Left lobe of liver (tissue), 2 donors: ENCODE results near the gene PDE4D. TPM values are rescaled to one million over a fixed set of nuclear protein-coding genes. Genes with fewer than 3 reads are reported as not detected.

ENCODE experiments used
- ATAC-seq: fragments of 200-7000 bp; cut with Tn5 transposase; one replicate; pipeline ENCODE4 v1.9.1; 2020; ENCODE audit warnings: mild to moderate bottlenecking, moderate library complexity
- DNase-seq: peaks from one replicate; pipeline ENCODE4 v3.0.0-alpha.2; 2020; ENCODE audit warnings: low spot score
- total RNA-seq: library from RNA; stranded (reverse); gene quantifications from one replicate; pipeline ENCODE4 v1.2.1, GENCODE V29; 2021
- donor health status: DM: no; HTN: no; CAD: no; lungs with moderate emphysema.
- donor health status: DM: no; HTN: yes; CAD: no.

The PDE4D gene
- total RNA-seq, 1 donor from 2014 or later, result 2.4 TPM

DNA sequence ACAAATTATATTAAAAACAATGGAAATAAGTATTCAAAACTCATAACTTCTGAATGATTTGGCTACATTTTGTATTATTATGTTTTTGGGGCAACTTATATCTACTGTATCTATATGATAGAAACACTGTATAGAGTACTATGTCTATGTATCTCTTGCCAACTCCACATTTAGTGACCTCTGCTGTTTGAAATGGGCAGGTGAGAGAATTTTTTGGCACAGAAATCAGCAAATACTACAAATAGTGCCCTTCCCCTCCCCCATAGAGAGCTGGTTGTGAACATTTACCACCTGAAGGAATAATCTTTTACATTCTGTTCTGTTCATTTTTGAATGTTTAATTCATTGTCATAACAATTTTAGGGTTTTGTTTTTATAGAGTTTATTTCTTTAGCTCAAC is 545.3 kb downstream of the PDE4D start:
- DNase-seq, result no peak
- peak; percentile 54 for ATAC-seq

DNA sequence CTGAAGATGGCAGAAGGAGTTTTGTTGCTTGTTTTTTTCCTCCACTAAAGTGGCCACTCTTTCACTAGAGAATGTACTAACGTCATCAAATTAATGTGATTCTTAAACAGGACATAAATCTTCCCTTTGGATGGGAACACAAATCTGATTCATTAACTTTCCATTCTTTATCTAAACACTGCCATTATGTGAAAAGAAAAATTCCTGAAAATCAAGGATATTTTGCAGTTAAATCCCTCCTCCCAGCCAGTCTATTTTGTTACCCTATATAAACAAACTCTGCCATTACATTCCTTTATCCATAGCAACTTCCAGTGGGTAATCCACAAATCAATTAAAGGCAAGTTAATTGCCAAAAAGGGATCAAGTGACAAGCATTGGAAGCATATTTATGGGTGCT is 546.5 kb downstream of the PDE4D start:
- no peak for DNase-seq
- no peak for ATAC-seq

DNA sequence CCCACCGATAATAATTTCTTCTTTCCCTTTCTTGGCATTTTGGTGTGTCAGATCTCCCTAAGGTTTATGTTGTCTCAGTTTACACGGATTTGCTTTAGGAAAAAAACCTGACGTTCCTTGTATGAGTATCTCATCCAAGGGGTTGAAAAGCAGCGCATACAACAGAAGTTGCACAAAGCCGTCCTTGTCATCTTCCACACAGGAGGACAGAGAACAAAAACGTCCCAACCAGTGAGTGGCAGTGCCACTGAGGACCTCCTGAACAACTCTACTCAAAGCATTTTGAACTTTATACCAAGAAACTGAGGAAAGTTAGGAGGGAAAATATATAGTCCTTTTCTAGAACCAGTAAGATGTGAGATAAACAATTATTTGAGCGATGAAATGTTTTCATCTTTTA is 547.0 kb downstream of the PDE4D start:
- no peak for DNase-seq
- ATAC-seq, result no peak

DNA sequence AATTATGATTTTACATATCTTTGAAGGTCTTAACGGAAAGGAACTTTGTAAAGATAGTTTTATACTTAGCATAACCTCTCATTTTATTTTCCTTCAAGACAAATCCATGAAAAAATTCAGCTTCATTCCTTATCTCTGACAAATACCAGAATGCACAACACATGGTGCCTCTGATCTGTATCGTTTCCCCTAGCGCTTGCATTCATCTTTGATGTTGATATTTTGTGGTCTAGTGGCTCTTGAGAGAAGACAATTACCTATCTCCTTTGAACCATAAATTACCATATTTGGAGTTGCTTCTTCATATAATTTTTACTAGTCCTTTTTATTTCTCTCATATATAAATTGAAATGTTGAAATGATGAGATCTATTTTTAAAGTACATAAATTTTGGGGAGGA is 551.3 kb downstream of the PDE4D start:
- no peak for DNase-seq
- ATAC-seq, result no peak

DNA sequence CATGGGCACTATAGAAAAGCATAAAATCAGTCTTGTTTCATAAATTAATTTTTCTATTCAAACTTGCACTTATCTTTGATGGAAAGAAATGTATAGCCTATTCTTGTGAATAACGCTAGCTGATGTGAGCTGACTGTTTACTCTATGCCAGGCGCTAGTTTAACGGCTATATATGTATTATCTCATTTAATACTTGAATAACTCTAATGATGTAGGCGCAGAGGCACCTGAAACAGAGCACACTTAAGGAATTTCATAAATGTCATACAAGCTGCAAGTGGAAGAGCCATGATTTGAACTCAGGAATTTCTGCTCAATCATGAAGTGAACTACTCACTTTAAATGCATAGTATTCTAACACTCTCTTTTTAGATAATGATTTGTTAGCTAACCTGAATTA is 551.8 kb downstream of the PDE4D start:
- ATAC-seq (no peak), DNase-seq (no peak)

DNA sequence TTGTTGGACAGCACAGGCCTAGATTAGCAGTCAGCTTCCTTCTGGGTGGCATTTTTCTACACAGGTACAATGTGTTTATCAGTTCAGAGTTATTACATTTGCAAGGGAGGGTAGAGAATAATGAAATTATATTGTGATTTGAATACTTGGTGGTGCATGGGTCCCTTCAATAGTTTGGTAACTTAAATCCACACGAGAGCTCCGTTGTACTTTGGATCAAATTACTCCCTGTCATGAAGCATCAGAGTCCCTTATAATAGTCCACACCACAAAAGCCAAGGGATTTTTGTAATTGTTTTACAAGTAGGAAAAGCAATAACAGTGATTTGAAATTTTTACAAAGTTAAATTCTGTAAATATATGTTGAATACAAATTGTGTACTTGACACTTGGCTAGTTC is 552.4 kb downstream of the PDE4D start:
- no peak for DNase-seq

DNA sequence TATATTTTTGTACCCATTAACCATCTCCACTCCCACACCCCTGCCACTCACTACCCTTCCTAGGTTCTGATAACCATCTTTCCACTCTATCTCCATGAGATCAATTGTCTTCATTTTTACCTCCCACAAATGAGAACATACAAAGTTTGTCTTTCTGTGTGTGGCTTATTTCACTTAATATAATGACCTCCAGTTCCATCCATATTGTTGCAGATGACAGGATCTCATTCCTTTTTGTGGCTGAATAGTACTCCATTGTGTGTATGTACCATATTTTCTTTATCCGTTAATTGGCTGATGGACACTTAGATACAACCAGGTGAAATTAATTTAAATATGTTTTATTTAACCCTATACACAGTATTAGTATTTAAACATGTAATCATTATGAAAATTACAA is 552.9 kb downstream of the PDE4D start:
- ATAC-seq, result no peak
- DNase-seq, result no peak

More for the DNA sequence above, 552.4 kb downstream of the PDE4D start:
- ATAC-seq, result no peak

DNA sequence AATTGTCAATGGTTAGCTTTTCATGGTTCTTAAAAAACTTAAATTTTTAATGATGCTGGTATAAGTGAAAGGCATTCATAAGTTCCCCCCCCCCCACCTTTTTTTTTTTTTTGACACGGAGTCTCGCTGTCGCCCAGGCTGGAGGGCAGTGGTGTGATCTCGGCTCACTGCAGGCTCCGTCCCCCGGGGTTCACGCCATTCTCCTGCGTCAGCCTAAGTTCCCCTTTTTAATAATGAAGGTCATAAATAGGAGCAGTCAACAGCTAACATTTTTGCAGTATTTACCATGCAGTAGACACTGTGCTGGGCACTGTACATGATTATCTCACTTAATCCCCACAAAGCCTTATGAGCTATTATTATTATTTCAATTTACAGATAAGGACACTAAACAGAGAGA is 556.3 kb downstream of the PDE4D start:
- DNase-seq (no peak), ATAC-seq (no peak)

DNA sequence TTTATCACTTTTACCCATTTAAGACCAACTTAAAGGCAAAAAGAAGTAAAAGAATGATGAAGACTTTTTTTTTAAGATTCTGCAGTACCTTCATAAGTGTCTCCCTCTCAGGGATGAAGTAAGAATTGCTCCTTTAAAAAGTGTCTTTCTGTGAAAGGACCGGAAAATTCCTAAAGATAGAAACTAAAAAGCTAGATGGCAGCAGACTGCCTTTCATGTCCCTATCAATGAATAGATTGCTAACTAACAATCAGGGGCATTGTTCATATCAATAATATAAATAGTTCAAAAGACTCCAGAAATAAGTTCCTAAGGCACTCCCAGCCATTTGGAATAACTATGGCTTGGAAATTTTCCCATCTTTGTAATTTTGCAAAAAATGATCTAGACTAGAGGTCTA is 558.0 kb downstream of the PDE4D start:
- ATAC-seq (no peak), DNase-seq (no peak)

DNA sequence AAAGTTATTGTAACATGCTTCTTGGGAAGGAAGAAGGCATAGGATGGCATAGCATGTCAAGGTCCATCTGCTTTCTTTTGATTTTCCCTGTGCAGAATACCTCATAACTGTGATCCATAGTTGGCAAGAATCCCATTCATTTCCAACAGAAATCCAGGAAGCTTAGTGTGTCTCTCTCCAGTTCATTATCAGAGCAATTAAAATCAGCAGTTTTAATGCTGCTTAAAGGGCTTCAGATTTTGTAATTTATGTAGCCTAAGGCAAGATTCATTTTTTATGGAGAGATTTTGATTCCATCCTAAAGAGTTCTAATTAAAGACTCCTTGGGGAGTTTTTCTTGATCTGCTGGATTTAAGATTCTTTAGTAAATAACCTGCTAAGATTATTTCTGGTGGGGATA is 560.1 kb downstream of the PDE4D start:
- no peak for ATAC-seq
- DNase-seq, result no peak

DNA sequence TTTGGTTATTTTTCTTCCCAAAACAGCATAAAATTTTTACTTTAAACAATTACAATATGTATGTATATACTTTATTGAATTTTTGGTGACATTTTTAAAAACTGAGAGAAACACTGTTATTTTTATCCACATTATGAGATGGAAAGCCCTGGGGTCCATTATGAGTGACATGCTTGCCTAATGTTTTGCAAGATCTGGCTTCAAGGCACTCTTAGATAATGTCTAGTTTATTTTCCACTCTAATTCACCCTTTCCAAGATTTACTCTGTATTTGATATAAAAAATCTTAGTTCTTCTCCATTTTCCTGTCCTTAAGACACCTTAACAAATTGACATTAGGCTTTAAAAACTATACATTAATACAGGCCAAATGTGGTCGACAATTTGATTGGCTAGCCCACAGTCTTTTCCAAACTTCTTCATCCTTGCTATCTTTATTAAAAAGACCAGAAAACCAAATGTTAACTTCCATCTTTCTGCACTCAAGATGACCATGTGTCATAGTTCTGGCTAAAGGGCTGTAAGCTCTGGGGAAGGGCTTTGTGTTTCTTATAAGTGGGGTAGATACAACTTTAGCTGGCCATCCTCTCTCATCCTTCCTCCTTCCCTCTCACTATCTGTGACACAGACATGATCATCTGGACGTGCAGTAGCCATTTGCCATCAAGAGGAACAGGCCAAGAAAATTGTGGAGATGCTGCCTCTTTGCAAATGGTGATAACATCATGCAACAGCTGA is 561.1 kb downstream of the PDE4D start:
- DNase-seq (no peak), ATAC-seq (no peak)

DNA sequence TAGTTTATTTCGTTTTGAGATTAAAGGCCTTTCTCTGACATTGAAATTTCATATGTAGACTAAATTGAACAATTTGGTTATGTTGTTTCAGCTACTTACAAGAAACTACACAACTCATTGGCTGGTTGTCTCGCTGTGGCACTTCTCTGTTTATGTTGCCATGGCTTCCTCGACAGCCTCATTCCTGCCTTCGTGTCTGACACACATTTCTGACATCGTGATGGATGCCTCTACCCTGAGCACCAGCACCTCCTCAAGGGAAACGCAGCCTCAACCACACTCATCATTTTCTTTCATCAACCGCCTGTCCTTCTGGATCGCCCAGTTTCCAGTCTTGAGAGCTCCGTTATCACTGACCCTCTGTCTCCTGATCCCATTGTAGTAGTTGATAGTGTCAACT is 562.8 kb downstream of the PDE4D start:
- DNase-seq, result no peak
- no peak for ATAC-seq

DNA sequence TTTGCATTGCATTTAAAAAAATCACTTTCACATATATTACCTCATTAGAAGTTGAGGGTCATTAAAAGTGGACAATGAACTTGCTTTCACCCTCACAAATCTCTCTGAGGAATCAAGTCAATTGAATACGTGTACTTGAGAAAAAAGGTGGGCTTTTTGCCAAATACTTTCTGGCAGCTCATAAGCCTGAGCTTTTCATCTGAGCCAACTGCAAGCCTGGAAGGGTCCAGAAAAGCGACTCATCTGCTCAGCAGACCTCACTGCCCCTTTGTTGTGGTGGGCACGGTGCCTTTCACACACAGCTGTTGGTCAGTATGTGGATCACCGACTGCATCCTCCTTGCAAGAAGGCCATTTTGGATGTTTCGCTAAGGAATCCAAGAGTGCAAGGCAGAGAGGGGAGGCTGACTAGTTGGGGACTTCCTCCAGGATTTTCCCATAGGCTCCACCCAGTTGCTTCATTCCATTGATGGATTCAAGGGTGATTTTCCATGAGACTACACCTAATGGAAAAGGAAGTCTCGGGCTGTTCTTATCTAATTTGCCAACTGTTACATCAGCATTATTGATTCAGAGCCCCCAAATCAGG is 564.7 kb downstream of the PDE4D start:
- no peak for ATAC-seq

DNA sequence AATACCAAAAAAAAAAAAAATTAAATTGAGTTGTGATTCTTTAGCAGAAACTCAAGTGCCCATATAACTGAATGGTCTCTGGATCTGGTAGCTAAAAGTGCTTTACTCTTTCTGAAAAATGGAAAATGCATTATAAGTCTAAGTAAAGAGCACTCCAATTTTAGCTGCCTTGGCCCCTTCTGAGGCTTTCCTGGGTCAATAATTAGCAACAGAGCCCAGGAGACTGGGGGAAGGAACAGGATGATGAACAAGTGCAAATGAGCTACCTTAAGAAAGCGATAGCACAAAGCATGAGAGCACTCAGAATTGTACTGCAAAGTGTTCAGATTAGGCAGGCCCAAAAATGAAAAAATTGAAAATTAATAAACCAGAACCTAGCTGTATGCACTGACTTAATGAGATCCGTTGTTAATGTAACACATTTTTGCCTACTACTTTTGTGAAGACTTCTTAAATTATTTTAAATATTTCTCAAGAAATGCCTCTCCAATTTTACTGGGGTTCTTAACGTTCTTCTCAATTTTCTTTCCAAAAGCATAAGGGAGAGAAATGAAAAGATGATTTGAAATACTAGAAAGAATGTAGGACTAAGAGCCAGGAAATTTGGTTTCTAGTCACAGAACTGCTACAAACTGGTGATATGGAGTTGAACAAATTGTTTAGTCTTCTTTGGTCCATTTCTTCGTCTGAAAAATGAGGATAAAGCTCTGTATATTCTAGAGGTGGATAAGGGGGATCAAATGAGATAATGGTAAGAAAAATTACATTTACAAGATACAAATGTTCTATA is 566.1 kb downstream of the PDE4D start:
- no peak for ATAC-seq

More for the DNA sequence above, 564.7 kb downstream of the PDE4D start:
- no peak for DNase-seq

DNA sequence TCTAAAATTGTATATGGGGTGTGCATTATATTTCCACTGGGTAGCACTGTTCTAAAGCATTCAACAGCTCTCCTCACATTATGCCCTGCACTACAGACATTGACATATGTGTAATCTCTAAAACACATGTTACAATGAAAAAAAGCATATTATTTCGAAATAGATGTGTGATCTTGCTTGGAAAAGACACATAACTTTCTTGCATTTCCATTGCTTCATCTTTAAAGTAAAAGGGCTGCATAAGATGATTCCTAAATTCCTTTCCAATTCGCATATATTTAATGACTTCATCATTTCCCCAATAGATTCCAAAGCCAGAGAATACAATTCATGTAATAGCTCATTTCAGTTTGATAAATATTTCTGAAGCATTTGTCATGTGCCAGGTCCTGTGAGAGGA is 566.9 kb downstream of the PDE4D start:
- ATAC-seq, result no peak

More for the DNA sequence above, 566.1 kb downstream of the PDE4D start:
- no peak for DNase-seq

DNA sequence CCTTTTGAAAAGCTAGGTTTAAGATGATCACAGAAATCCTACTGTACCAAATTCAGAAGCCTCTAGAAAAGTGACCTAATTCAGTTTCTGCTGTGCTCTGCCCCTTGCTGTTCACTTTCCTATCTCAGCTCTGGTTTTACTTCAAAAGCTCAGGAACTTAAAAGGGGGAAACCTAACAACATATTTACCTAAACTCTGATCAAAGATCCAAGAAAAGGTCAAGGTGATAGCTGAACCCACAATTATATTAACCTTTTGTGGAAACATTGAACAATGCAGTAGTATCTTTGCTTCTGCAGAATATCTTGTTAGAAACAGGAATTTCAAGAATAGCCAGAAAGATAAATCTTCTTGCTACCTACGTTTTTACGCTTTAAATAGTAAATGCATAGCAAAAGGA is 568.5 kb downstream of the PDE4D start:
- ATAC-seq, result no peak
- DNase-seq, result no peak

More for the DNA sequence above, 566.9 kb downstream of the PDE4D start:
- no peak for DNase-seq

DNA sequence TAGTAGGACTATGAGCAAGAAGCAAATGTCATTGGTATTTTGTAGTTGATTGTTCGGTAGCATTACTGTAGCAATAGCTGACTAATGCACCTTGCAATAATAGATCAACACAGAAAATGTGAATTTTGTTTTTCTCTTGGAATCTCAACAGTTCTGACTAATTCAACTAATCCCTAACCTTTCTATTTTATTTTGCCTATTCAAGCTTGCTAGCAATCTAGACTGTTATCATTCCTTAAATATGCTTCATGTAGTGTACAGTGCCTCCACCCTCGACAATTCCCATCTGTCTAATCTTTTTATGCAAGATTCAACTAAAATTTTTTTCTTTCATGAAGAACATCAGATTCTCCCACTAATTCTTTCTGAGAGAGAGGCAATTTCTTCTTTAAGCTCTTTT is 570.6 kb downstream of the PDE4D start:
- no peak for DNase-seq
- no peak for ATAC-seq

DNA sequence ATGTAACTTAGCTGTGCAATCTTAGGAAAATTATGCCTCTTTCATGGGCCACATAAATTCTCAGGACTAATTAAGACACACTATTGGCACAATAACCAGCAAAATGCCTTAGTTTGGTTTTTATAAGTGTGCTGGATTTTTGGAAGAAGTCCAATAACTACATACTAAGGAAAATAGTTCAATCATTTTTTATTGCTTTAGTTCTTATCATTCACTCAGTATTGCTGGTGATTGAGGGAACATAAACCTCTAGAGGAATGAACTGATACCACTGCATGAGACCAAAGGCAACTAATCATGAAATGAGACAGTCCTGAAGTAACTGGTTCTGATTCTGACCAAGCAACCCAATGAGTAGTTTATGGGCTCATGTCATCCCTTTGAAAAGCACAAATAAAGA is 571.5 kb downstream of the PDE4D start:
- DNase-seq (no peak), ATAC-seq (no peak)

DNA sequence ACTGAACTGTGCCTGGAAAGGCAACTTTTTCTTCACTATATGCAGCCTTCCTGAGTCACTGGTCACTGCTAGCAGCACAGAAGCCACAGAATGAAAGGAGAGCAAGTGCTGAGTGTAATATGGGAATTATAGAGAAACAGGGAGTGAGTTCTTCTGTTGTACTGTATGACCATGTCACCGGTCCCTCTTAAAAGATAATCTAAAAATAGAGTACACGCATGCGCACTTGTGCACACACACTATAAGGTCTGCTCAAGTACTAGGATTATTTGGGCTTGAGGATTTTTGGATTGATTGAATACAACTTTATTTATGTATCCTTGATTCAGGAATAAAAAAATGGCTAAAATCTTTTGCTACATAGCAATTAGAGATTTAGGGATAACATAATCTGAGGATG is 571.9 kb downstream of the PDE4D start:
- no peak for ATAC-seq
- DNase-seq, result no peak

DNA sequence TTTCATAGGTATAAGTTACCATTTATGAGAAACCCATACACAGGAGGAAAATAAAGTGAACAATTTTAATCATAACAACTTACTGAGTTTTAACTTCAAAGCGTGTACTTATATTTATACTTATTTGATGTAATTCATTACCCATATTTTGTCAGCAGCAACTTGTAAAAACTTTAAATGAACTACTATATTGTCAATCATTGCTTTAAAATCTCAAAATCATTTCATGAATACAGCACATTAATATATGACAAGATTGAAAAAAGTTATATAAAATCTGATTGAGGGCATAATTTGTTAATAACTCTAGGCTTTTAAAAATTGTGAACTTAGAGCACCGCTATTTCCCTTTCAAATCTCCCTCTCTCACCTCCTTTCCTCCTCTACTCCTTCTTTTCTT is 573.1 kb downstream of the PDE4D start:
- DNase-seq (no peak), ATAC-seq (no peak)

DNA sequence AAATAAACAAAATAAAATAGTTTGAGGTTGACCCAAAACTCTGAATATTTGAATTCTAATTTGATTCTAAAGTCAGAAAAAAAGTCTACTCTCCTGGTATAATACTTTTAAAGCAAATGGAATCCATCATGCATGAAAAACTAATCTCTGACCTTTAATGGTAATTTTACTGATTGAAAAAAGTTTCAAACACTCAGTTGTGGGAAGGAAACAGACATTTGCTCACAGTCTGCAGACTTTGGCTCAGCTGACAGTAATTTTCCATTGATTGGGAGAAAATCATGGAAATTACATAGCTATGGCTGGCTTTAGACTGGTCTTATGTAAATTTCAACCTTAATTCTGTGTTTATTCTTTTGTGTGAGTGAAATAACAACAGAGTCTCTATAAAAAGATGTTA is 574.3 kb downstream of the PDE4D start:
- DNase-seq (no peak), ATAC-seq (no peak)

DNA sequence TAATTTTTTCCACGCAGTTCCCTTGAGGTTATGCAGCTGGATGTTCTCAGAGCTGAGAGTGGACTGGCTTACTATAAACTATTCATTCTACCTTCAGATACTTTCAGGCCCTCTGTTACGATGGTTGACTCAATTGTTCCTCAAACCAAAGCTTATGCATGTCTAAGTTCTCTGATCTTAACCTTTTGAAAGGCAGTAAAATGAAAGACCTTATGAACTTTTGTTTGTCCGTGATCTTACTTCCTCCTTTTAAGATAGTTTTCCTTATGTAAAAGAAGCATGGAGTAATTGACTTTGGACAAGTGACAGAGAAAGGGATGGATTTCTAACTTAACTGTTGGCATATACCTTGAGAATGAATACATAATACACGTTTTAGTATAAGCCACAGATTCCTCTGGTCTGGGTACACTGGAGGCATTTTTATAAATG is 575.7 kb downstream of the PDE4D start:
- DNase-seq (no peak), ATAC-seq (no peak)
